Gastrocnemius medialis (tissue), 4 donors: Measurements from ENCODE around the gene GYS2.

Experiments used
- POLR2A ChIP-seq, 2 donors: fragments of 450-650 bp; IDR thresholded peaks; one replicate each; pipeline ENCODE4 v1.6.1; 2017; ENCODE audit warnings: antibody characterized with exemption in 2 of 2, mild to moderate bottlenecking in 2 of 2, moderate library complexity in 2 of 2
- TF ChIP-seq, protein P1 (sequence below), 5 experiments: fragments of 450-650 bp in 3 of 5; fragments of 200-600 bp in 2 of 5; sonication (generic) in 2 of 5; IDR thresholded peaks in 4 of 5; conservative IDR thresholded peaks in 1 of 5; 1 replicate in 4 of 5; 2 replicates in 1 of 5; pipeline ENCODE4 v1.5.1; 2016 to 2019; ENCODE audit warnings: antibody characterized with exemption in 5 of 5, mild to moderate bottlenecking in 3 of 5, moderate library complexity in 3 of 5

- TF ChIP-seq, protein P1, sequence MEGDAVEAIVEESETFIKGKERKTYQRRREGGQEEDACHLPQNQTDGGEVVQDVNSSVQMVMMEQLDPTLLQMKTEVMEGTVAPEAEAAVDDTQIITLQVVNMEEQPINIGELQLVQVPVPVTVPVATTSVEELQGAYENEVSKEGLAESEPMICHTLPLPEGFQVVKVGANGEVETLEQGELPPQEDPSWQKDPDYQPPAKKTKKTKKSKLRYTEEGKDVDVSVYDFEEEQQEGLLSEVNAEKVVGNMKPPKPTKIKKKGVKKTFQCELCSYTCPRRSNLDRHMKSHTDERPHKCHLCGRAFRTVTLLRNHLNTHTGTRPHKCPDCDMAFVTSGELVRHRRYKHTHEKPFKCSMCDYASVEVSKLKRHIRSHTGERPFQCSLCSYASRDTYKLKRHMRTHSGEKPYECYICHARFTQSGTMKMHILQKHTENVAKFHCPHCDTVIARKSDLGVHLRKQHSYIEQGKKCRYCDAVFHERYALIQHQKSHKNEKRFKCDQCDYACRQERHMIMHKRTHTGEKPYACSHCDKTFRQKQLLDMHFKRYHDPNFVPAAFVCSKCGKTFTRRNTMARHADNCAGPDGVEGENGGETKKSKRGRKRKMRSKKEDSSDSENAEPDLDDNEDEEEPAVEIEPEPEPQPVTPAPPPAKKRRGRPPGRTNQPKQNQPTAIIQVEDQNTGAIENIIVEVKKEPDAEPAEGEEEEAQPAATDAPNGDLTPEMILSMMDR (IDR thresholded peaks at IDR 0.05 in 4 of 5, conservative IDR thresholded peaks at IDR 0.05 in 1 of 5), result no peak
- no peak for TF ChIP-seq POLR2A (IDR thresholded peaks at IDR 0.05)
These were observed 38.2 kb upstream of the GYS2 start for GRCh38 chr12:21642707-21643389.
